GM06990 (cell line): ENCODE measurements around the gene ANKRD17.

Source experiments
- DNase-seq: peaks from one replicate; pipeline ENCODE4 v3.0.0-alpha.2; 2011; ENCODE audit not compliant: insufficient read length; ENCODE audit errors: extremely low read depth
- H3K27me3 ChIP-seq: replicated peaks from 2 replicates; pipeline ENCODE4 v1.6.0; 2011; ENCODE audit warnings: low read length; ENCODE audit not compliant: control insufficient read depth, insufficient read depth
- H3K36me3 ChIP-seq: 2 replicates; pipeline ENCODE4 v1.5.1; 2011; ENCODE audit warnings: low read length; ENCODE audit not compliant: control insufficient read depth, insufficient read depth
- H3K4me3 ChIP-seq: replicated peaks from 2 replicates; pipeline ENCODE4 v1.5.1; 2011; ENCODE audit warnings: low read depth, mild to moderate bottlenecking, control low read depth, low read length
- CTCF ChIP-seq: IDR thresholded peaks from 2 replicates; pipeline ENCODE4 v1.5.1; 2011; ENCODE audit warnings: low read length, control low read depth, mild to moderate bottlenecking, inconsistent platforms; ENCODE audit not compliant: insufficient read depth, poor library complexity, severe bottlenecking

Gene ANKRD17

GRCh38 chr4:73172161-73172560 lies 86.4 kb downstream of the ANKRD17 start:
- no peaks in the 10 kb centered on the region for H3K27me3 ChIP-seq
- no peak for TF ChIP-seq CTCF
- no peak for DNase-seq
- H3K36me3 ChIP-seq: peaks cover 16% of the 10 kb centered on the region
- no peak overlapping the region for H3K4me3 ChIP-seq

GRCh38 chr4:73170518-73171198 lies 87.9 kb downstream of the ANKRD17 start:
- no peak for TF ChIP-seq CTCF
- no peak for DNase-seq
- H3K4me3 ChIP-seq: no peak overlapping the region
- H3K27me3 ChIP-seq: no peaks in the 10 kb centered on the region
- H3K36me3 ChIP-seq: peaks cover 16% of the 10 kb centered on the region

- H3K27me3 ChIP-seq: no peaks in the 10 kb centered on the region
- no peak for DNase-seq
- no peak for TF ChIP-seq CTCF
- peaks cover 16% of the 10 kb centered on the region for H3K36me3 ChIP-seq
- no peak overlapping the region for H3K4me3 ChIP-seq
These were observed 92.4 kb downstream of the ANKRD17 start for GRCh38 chr4:73166212-73166611.

GRCh38 chr4:73161527-73162185 lies 96.9 kb downstream of the ANKRD17 start:
- H3K36me3 ChIP-seq: no peaks in the 10 kb centered on the region; the same call in none of the 2 replicates
- no peak for DNase-seq
- H3K4me3 ChIP-seq: no peak overlapping the region
- no peaks in the 10 kb centered on the region for H3K27me3 ChIP-seq
- TF ChIP-seq CTCF: no peak

- DNase-seq: no peak
- Histone ChIP-seq H3K36me3 (peaks cover 9% of the 10 kb centered on the region), H3K27me3 (no peaks in the 10 kb centered on the region), H3K4me3 (no peak overlapping the region)
- TF ChIP-seq CTCF: no peak
These were observed 102.2 kb downstream of the ANKRD17 start for GRCh38 chr4:73156394-73156793.
